CD4-positive, alpha-beta T cell treated with Interleukin-12 subunit alpha and Interleukin-12 subunit beta, for 1 hour (primary cell): ENCODE results near the gene PRR22.

ENCODE experiments used
- DNase-seq: peaks from one replicate; pipeline ENCODE4 v3.0.0-alpha.2; 2020

Gene PRR22

GRCh38 chr19:5784581-5785147, at the start of gene PRR22:
Gene PRR22, minus strand, starts transcription at chr19:5784746. Its CDS starts 86 bp downstream, at chr19:5784660.
- no peak for DNase-seq

GRCh38 chr19:5832527-5833216, 48.1 kb upstream of the PRR22 start:
- no peak for DNase-seq

- no peak for DNase-seq
Measured at GRCh38 chr19:5832061-5832460, 47.5 kb upstream of the PRR22 start.

GRCh38 chr19:5831159-5831558, 46.6 kb upstream of the PRR22 start:
- DNase-seq: no peak

GRCh38 chr19:5829567-5830310, 45.2 kb upstream of the PRR22 start:
- DNase-seq: no peak

- peak; percentile 7 for DNase-seq
Measured at GRCh38 chr19:5828661-5829566, 44.4 kb upstream of the PRR22 start.

- peak; percentile 94 for DNase-seq
Measured at GRCh38 chr19:5827891-5828660, 43.5 kb upstream of the PRR22 start.

GRCh38 chr19:5827342-5827890, 42.9 kb upstream of the PRR22 start:
- DNase-seq: no peak

- DNase-seq: peak; percentile 33
Measured at GRCh38 chr19:5826531-5827341, 42.2 kb upstream of the PRR22 start.

GRCh38 chr19:5825178-5825577, 40.6 kb upstream of the PRR22 start:
- DNase-seq: no peak

GRCh38 chr19:5824751-5825150, 40.2 kb upstream of the PRR22 start:
- DNase-seq: no peak

- DNase-seq: no peak
Measured at GRCh38 chr19:5823579-5824281, 39.2 kb upstream of the PRR22 start.

- no peak for DNase-seq
Measured at GRCh38 chr19:5822181-5822844, 37.8 kb upstream of the PRR22 start.

- DNase-seq: no peak
Measured at GRCh38 chr19:5821521-5822180, 37.1 kb upstream of the PRR22 start.

- DNase-seq: no peak
Measured at GRCh38 chr19:5820785-5821184, 36.2 kb upstream of the PRR22 start.

GRCh38 chr19:5818594-5818993, 34.0 kb upstream of the PRR22 start:
- no peak for DNase-seq

- DNase-seq: no peak
Measured at GRCh38 chr19:5817218-5817617, 32.7 kb upstream of the PRR22 start.

- no peak for DNase-seq
Measured at GRCh38 chr19:5814852-5815246, 30.3 kb upstream of the PRR22 start.
